ENCODE measurements around the gene ITGB1BP2. TPM values are rescaled to one million over a fixed set of nuclear protein-coding genes. Genes with fewer than 3 reads are reported as not detected.
"Not testable (repeated sequence)": the region's sequence is repeated elsewhere in the genome, so short reads cannot be mapped to it uniquely, and the experiment has no call there.

Gene ITGB1BP2
- total and polyA plus RNA-seq, 10 donors: 1.4 to 8.3 (median 2.1) TPM

GRCh38 chrX:71302461-71303213 lies 1.1 kb downstream of the ITGB1BP2 start:
- no peaks in the 10 kb centered on the region for H3K27me3 ChIP-seq (replicated peaks in 1 of 7)
- H3K4me1 ChIP-seq: peaks cover 0 to 8% (median 2%) of the 10 kb centered on the region in 6 donors
- no peak overlapping the region for H3K4me3 ChIP-seq
- peak overlapping the region in 3 of 8 donors; percentile 16 to 38 (median 25) for H3K27ac ChIP-seq
- intact Hi-C loops (cut with DNase I; ENCODE audit: low total_unique reads): no loop called here
- H3K36me3 ChIP-seq: peaks cover 0 to 37% (median 27%) of the 10 kb centered on the region in 6 donors
- no peak for TF ChIP-seq CTCF (IDR thresholded peaks at IDR 0.05 in 8 of 11, conservative IDR thresholded peaks at IDR 0.05 in 3 of 11)
- no peak for TF ChIP-seq POLR2AphosphoS5 (IDR thresholded peaks at IDR 0.05)
- no peak for TF ChIP-seq POLR2A (IDR thresholded peaks at IDR 0.05)
- 49 to 75% (median 61%) methylated on average over 5 of the region's 5 CpGs for WGBS, 5 donors
- H3K9me3 ChIP-seq: no peaks in the 10 kb centered on the region
- DNase-seq: no peak

- no peak overlapping the region for H3K27ac ChIP-seq
- no peak for DNase-seq
- 74 to 95% (median 95%) methylated on average over 2 of the region's 2 CpGs for WGBS, 5 donors
- peaks cover 0 to 18% (median 9%) of the 10 kb centered on the region in 6 donors for H3K36me3 ChIP-seq
- no peak overlapping the region for H3K4me3 ChIP-seq
- H3K27me3 ChIP-seq (replicated peaks in 1 of 7): no peaks in the 10 kb centered on the region
- H3K9me3 ChIP-seq: no peaks in the 10 kb centered on the region
- no peak for TF ChIP-seq CTCF (IDR thresholded peaks at IDR 0.05 in 8 of 11, conservative IDR thresholded peaks at IDR 0.05 in 3 of 11)
- no peak for TF ChIP-seq POLR2A (IDR thresholded peaks at IDR 0.05)
- no peak for TF ChIP-seq POLR2AphosphoS5 (IDR thresholded peaks at IDR 0.05)
- peaks cover 0 to 8% (median 2%) of the 10 kb centered on the region in 6 donors for H3K4me1 ChIP-seq
- intact Hi-C loops (cut with DNase I; ENCODE audit: low total_unique reads): no loop called here
These were observed 3.0 kb downstream of the ITGB1BP2 start for GRCh38 chrX:71304561-71304960.

- Histone ChIP-seq H3K4me1 (no peaks in the 10 kb centered on the region), H3K36me3 (no peaks in the 10 kb centered on the region), H3K27ac (no peak overlapping the region), H3K9me3 (no peaks in the 10 kb centered on the region), H3K4me3 (no peak overlapping the region), H3K27me3 (replicated peaks in 1 of 7) (no peaks in the 10 kb centered on the region)
- 89 to 99% (median 96%) methylated on average over 7 of the region's 7 CpGs for WGBS, 5 donors
- no peak for DNase-seq
- intact Hi-C loops (cut with DNase I; ENCODE audit: low total_unique reads): no loop called here
- no peak for TF ChIP-seq CTCF (IDR thresholded peaks at IDR 0.05 in 8 of 11, conservative IDR thresholded peaks at IDR 0.05 in 3 of 11)
- TF ChIP-seq POLR2AphosphoS5 (IDR thresholded peaks at IDR 0.05): no peak
- TF ChIP-seq POLR2A (IDR thresholded peaks at IDR 0.05): no peak
These were observed 14.4 kb downstream of the ITGB1BP2 start for GRCh38 chrX:71315917-71316316.

GRCh38 chrX:71316959-71317358 lies 15.4 kb downstream of the ITGB1BP2 start:
- H3K4me3 ChIP-seq; H3K27me3 ChIP-seq (replicated peaks in 1 of 7); H3K4me1 ChIP-seq; H3K9me3 ChIP-seq; H3K36me3 ChIP-seq; DNase-seq; H3K27ac ChIP-seq; intact Hi-C loops (cut with DNase I; ENCODE audit: low total_unique reads): not testable (repeated sequence)
- 81 to 88% methylated on average over 1 of the region's 1 CpG; no CpG with 5 or more reads in 3 of the 5 donors for WGBS, 5 donors
